Right atrium auricular region (tissue), 2 donors: ENCODE data around the gene CDK18. TPM values are rescaled to one million over a fixed set of nuclear protein-coding genes. Genes with fewer than 3 reads are reported as not detected.

Experiments used
- DNase-seq: peaks from one replicate; pipeline ENCODE4 v3.0.0-alpha.2; 2019; ENCODE audit warnings: low spot score
- H3K27ac ChIP-seq, 2 donors: fragments of 200-600 bp; sonication (generic); 1 replicate in 1 of 2; 2 replicates in 1 of 2; pipeline ENCODE4 v1.5.1; 2016 to 2019
- H3K27me3 ChIP-seq, 2 donors: fragments of 200-600 bp; sonication (generic); one replicate each; pipeline versions ENCODE4 v1.5.1 to v1.6.0; 2017 to 2019
- H3K36me3 ChIP-seq: fragments of 200-600 bp; sonication (generic); one replicate; pipeline ENCODE4 v1.5.1; 2016
- H3K4me1 ChIP-seq, 2 donors: fragments of 200-600 bp; sonication (generic); one replicate each; pipeline versions ENCODE4 v1.5.1 to v1.6.0; 2017 to 2019
- H3K4me3 ChIP-seq, 2 donors: fragments of 200-600 bp; sonication (generic); 1 replicate in 1 of 2; 2 replicates in 1 of 2; pipeline ENCODE4 v1.5.1; 2017 to 2019; ENCODE audit warnings: mild to moderate bottlenecking in 1 of 2, moderate library complexity in 1 of 2
- H3K9me3 ChIP-seq, 2 donors: fragments of 200-600 bp; sonication (generic); one replicate each; pipeline ENCODE4 v1.5.1; 2019
- CTCF ChIP-seq, 2 donors: fragments of 200-600 bp; sonication (generic); IDR thresholded peaks; one replicate each; pipeline ENCODE4 v1.5.1; 2019; ENCODE audit warnings: antibody characterized with exemption in 2 of 2
- total RNA-seq, 2 donors: library from RNA; depleted of rRNA; stranded (reverse); fragments of >200 nt; gene quantifications; one replicate each; pipeline ENCODE4 v1.1.0, GENCODE V29; 2016

The CDK18 gene
- total RNA-seq, 2 donors from 2014 or later = 85.6 to 116 TPM

- no peak for TF ChIP-seq CTCF (IDR thresholded peaks at IDR 0.05)
- H3K27ac ChIP-seq = peak overlapping the region; percentile 69 to 78
- no peaks in the 10 kb centered on the region for H3K27me3 ChIP-seq
- no peak overlapping the region for H3K4me3 ChIP-seq
- no peaks in the 10 kb centered on the region for H3K9me3 ChIP-seq
- no peak for DNase-seq
- H3K36me3 ChIP-seq = no peaks in the 10 kb centered on the region
- H3K4me1 ChIP-seq = peaks cover 0 to 97% of the 10 kb centered on the region in 2 donors
These were observed 11.9 kb downstream of the CDK18 start for GRCh38 chr1:205516362-205516761.

GRCh38 chr1:205517288-205517687, 12.8 kb downstream of the CDK18 start:
- no peak for TF ChIP-seq CTCF (IDR thresholded peaks at IDR 0.05)
- Histone ChIP-seq H3K9me3 (no peaks in the 10 kb centered on the region), H3K4me1 (peaks cover 0 to 95% of the 10 kb centered on the region in 2 donors), H3K27me3 (no peaks in the 10 kb centered on the region), H3K36me3 (no peaks in the 10 kb centered on the region), H3K4me3 (no peak overlapping the region), H3K27ac (peak overlapping the region; percentile 69 to 78)
- DNase-seq = no peak

- H3K36me3 ChIP-seq = no peaks in the 10 kb centered on the region
- no peak for DNase-seq
- no peaks in the 10 kb centered on the region for H3K9me3 ChIP-seq
- H3K27ac ChIP-seq = peak overlapping the region in 1 of 2 donors; percentile 69
- H3K4me1 ChIP-seq = peaks cover 0 to 95% of the 10 kb centered on the region in 2 donors
- no peak for TF ChIP-seq CTCF (IDR thresholded peaks at IDR 0.05)
- no peaks in the 10 kb centered on the region for H3K27me3 ChIP-seq
- no peak overlapping the region for H3K4me3 ChIP-seq
These were observed 13.3 kb downstream of the CDK18 start for GRCh38 chr1:205517763-205518162.

- Histone ChIP-seq H3K36me3 (peaks cover 7% of the 10 kb centered on the region), H3K27me3 (no peaks in the 10 kb centered on the region), H3K4me1 (peaks cover 0 to 94% of the 10 kb centered on the region in 2 donors), H3K9me3 (no peaks in the 10 kb centered on the region), H3K4me3 (no peak overlapping the region), H3K27ac (peak overlapping the region; percentile 47 to 69)
- no peak for DNase-seq
- no peak for TF ChIP-seq CTCF (IDR thresholded peaks at IDR 0.05)
These were observed 14.4 kb downstream of the CDK18 start for GRCh38 chr1:205518661-205519540.

GRCh38 chr1:205519541-205520131, 15.2 kb downstream of the CDK18 start:
- H3K36me3 ChIP-seq = peaks cover 13% of the 10 kb centered on the region
- H3K9me3 ChIP-seq = no peaks in the 10 kb centered on the region
- no peak for DNase-seq
- H3K27ac ChIP-seq = peak overlapping the region; percentile 47 to 69
- no peak for TF ChIP-seq CTCF (IDR thresholded peaks at IDR 0.05)
- H3K4me3 ChIP-seq = no peak overlapping the region
- peaks cover 0 to 91% of the 10 kb centered on the region in 2 donors for H3K4me1 ChIP-seq
- H3K27me3 ChIP-seq = no peaks in the 10 kb centered on the region
